SK-N-SH treated with all-trans-retinoic acid at 6 μM for 48 hours (cell line): ENCODE results near the gene GLRA1.
"Not testable (repeated sequence)": the region's sequence is repeated elsewhere in the genome, so short reads cannot be mapped to it uniquely, and the experiment has no call there.

Experiments
- ESRRG ChIP-seq: fragments of 250-450 bp; sonication (Bioruptor Pico); IDR thresholded peaks from 2 replicates; pipeline ENCODE4 v1.6.1; 2021; ENCODE audit warnings: mild to moderate bottlenecking
- PATZ1 ChIP-seq: fragments of 250-450 bp; sonication (Bioruptor Pico); IDR thresholded peaks from 2 replicates; pipeline ENCODE4 v1.8.0; 2020; ENCODE audit warnings: mild to moderate bottlenecking, moderate library complexity, borderline replicate concordance
- PPARA ChIP-seq: fragments of 250-450 bp; sonication (Bioruptor Pico); IDR thresholded peaks from 2 replicates; pipeline ENCODE4 v1.5.0; 2020; ENCODE audit warnings: mild to moderate bottlenecking, borderline replicate concordance
- RARB ChIP-seq: fragments of 250-450 bp; sonication (Bioruptor Pico); IDR thresholded peaks from 2 replicates; pipeline ENCODE4 v1.8.0; 2021; ENCODE audit warnings: mild to moderate bottlenecking, moderate library complexity
- TCF4 ChIP-seq: fragments of 250-450 bp; sonication (Bioruptor Pico); IDR thresholded peaks from 2 replicates; pipeline ENCODE4 v1.8.0; 2021; ENCODE audit warnings: mild to moderate bottlenecking, moderate library complexity, borderline replicate concordance

- not testable (repeated sequence) for TF ChIP-seq TCF4 (CRISPR knock-in tag); PATZ1; ESRRG (CRISPR knock-in tag); PPARA (CRISPR knock-in tag); RARB (CRISPR knock-in tag)
These were observed 91.8 kb downstream of the GLRA1 start for GRCh38 chr5:151832843-151833242.
